ENCODE results near the gene TMEM119. TPM values are rescaled to one million over a fixed set of nuclear protein-coding genes. Genes with fewer than 3 reads are reported as not detected.

TMEM119 gene
- total and polyA plus RNA-seq, 9 donors: 0.25 to 12.3 (median 2.0) TPM

- H3K9me3 ChIP-seq: no peaks in the 10 kb centered on the region
- no peak overlapping the region for H3K4me3 ChIP-seq
- intact Hi-C loops (cut with DNase I): no loop called here
- no peaks in the 10 kb centered on the region for H3K36me3 ChIP-seq
- TF ChIP-seq, protein P1, sequence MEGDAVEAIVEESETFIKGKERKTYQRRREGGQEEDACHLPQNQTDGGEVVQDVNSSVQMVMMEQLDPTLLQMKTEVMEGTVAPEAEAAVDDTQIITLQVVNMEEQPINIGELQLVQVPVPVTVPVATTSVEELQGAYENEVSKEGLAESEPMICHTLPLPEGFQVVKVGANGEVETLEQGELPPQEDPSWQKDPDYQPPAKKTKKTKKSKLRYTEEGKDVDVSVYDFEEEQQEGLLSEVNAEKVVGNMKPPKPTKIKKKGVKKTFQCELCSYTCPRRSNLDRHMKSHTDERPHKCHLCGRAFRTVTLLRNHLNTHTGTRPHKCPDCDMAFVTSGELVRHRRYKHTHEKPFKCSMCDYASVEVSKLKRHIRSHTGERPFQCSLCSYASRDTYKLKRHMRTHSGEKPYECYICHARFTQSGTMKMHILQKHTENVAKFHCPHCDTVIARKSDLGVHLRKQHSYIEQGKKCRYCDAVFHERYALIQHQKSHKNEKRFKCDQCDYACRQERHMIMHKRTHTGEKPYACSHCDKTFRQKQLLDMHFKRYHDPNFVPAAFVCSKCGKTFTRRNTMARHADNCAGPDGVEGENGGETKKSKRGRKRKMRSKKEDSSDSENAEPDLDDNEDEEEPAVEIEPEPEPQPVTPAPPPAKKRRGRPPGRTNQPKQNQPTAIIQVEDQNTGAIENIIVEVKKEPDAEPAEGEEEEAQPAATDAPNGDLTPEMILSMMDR (IDR thresholded peaks at IDR 0.05): no peak
- TF ChIP-seq POLR2A (IDR thresholded peaks at IDR 0.05): no peak
- TF ChIP-seq EP300 (IDR thresholded peaks at IDR 0.05): no peak
- 93 to 97% (median 95%) methylated on average over 10 of the region's 10 CpGs for WGBS, 3 donors
- no peak overlapping the region for H3K27ac ChIP-seq
- no peak for DNase-seq
- no peaks in the 10 kb centered on the region for H3K27me3 ChIP-seq
- H3K4me1 ChIP-seq (ENCODE audit: insufficient read depth): peaks cover 8% of the 10 kb centered on the region
These were observed 10.2 kb upstream of the TMEM119 start for GRCh38 chr12:108607981-108608600.

- Histone ChIP-seq H3K27me3 (no peaks in the 10 kb centered on the region), H3K27ac (no peak overlapping the region), H3K4me1 (ENCODE audit: insufficient read depth) (peaks cover 8% of the 10 kb centered on the region), H3K4me3 (no peak overlapping the region), H3K9me3 (no peaks in the 10 kb centered on the region), H3K36me3 (no peaks in the 10 kb centered on the region)
- no peak for TF ChIP-seq POLR2A (IDR thresholded peaks at IDR 0.05)
- no peak for DNase-seq
- intact Hi-C loops (cut with DNase I): no loop called here
- WGBS, 3 donors: 60 to 78% (median 65%) methylated on average over 9 of the region's 9 CpGs
These were observed 8.6 kb upstream of the TMEM119 start for GRCh38 chr12:108606492-108606891.

GRCh38 chr12:108605690-108606406 is 8.0 kb upstream of the TMEM119 start:
- no peak for DNase-seq
- TF ChIP-seq EP300 (IDR thresholded peaks at IDR 0.05) (no peak), POLR2A (IDR thresholded peaks at IDR 0.05) (no peak)
- TF ChIP-seq, protein P1 (IDR thresholded peaks at IDR 0.05): no peak
- Histone ChIP-seq H3K27me3 (no peaks in the 10 kb centered on the region), H3K9me3 (no peaks in the 10 kb centered on the region), H3K27ac (no peak overlapping the region), H3K4me3 (no peak overlapping the region), H3K4me1 (ENCODE audit: insufficient read depth) (peaks cover 8% of the 10 kb centered on the region), H3K36me3 (no peaks in the 10 kb centered on the region)
- intact Hi-C loops (cut with DNase I): no loop called here
- WGBS, 3 donors: 81 to 97% (median 97%) methylated on average over 4 of the region's 4 CpGs

GRCh38 chr12:108605000-108605689 is 7.3 kb upstream of the TMEM119 start:
- Histone ChIP-seq H3K4me1 (ENCODE audit: insufficient read depth) (peaks cover 8% of the 10 kb centered on the region), H3K36me3 (no peaks in the 10 kb centered on the region), H3K9me3 (no peaks in the 10 kb centered on the region), H3K4me3 (no peak overlapping the region), H3K27me3 (no peaks in the 10 kb centered on the region), H3K27ac (no peak overlapping the region)
- TF ChIP-seq, protein P1 (IDR thresholded peaks at IDR 0.05): no peak
- TF ChIP-seq EP300 (IDR thresholded peaks at IDR 0.05): no peak
- no peak for TF ChIP-seq POLR2A (IDR thresholded peaks at IDR 0.05)
- no peak for DNase-seq
- WGBS, 3 donors: 37 to 64% (median 52%) methylated on average over 3 of the region's 3 CpGs
- intact Hi-C loops (cut with DNase I): no loop called here

Measured in ovary (tissue), 9 donors.